Smooth muscle cell (in vitro differentiated cells): ENCODE measurements around the gene JAZF1. TPM values are rescaled to one million over a fixed set of nuclear protein-coding genes. Genes with fewer than 3 reads are reported as not detected.

Experiments
- DNase-seq: peaks from one replicate; lab custom pipeline; 2025; ENCODE audit not compliant: unreplicated experiment; lab: John Stamatoyannopoulos, UW
- H2AFZ ChIP-seq: fragments of 200-600 bp; sonication (generic); 2 replicates; pipeline ENCODE4 v1.6.0; 2016; ENCODE audit warnings: antibody characterized with exemption, low read depth, mild to moderate bottlenecking
- H3F3A ChIP-seq: fragments of 200-600 bp; sonication (generic); 2 replicates; pipeline ENCODE4 v1.6.0; 2017; ENCODE audit warnings: antibody characterized with exemption, low read depth
- H3K27ac ChIP-seq: fragments of 200-600 bp; sonication (generic); 2 replicates; pipeline ENCODE4 v1.5.1; 2016; ENCODE audit warnings: low read depth, mild to moderate bottlenecking
- H3K27me3 ChIP-seq: fragments of 200-600 bp; sonication (generic); 2 replicates; pipeline ENCODE4 v1.6.1; 2016; ENCODE audit warnings: low read depth, mild to moderate bottlenecking
- H3K36me3 ChIP-seq: fragments of 200-600 bp; sonication (generic); 2 replicates; pipeline ENCODE4 v1.5.1; 2016; ENCODE audit warnings: low read depth
- H3K4me1 ChIP-seq: fragments of 200-600 bp; sonication (generic); 2 replicates; pipeline ENCODE4 v1.5.1; 2016; ENCODE audit warnings: low read depth
- H3K4me2 ChIP-seq: fragments of 200-600 bp; sonication (generic); 2 replicates; pipeline ENCODE4 v1.6.0; 2016; ENCODE audit warnings: mild to moderate bottlenecking
- H3K4me3 ChIP-seq: fragments of 200-600 bp; sonication (generic); 2 replicates; pipeline ENCODE4 v1.5.1; 2016; ENCODE audit warnings: mild to moderate bottlenecking
- H3K79me2 ChIP-seq: fragments of 200-600 bp; sonication (generic); 2 replicates; pipeline ENCODE4 v1.6.0; 2016; ENCODE audit warnings: low read depth, mild to moderate bottlenecking
- H3K9ac ChIP-seq: fragments of 200-600 bp; sonication (generic); 2 replicates; pipeline ENCODE4 v1.6.0; 2016; ENCODE audit warnings: low read depth
- H3K9me3 ChIP-seq: fragments of 200-600 bp; sonication (generic); replicated peaks from 2 replicates; pipeline ENCODE4 v1.5.1; 2016; ENCODE audit warnings: low read depth
- H4K20me1 ChIP-seq: fragments of 200-600 bp; sonication (generic); 2 replicates; pipeline ENCODE4 v1.6.0; 2016; ENCODE audit warnings: low read depth
- CTCF ChIP-seq: fragments of 200-600 bp; sonication (generic); IDR thresholded peaks from 2 replicates; pipeline ENCODE4 v1.5.1; 2017; ENCODE audit warnings: borderline replicate concordance, mild to moderate bottlenecking, antibody characterized with exemption; ENCODE audit not compliant: insufficient read depth, poor library complexity, severe bottlenecking
- WGBS: methylation state at CpG from one replicate; pipeline ENCODE4 v1.1.7; 2016; ENCODE audit warnings: low lambda C conversion rate; 5-methylcytosine and 5-hydroxymethylcytosine counted together
- polyA plus RNA-seq: library from polyadenylated mRNA; unstranded; fragments of >200 nt; fragmentation: Nextera tagmentation; extraction: Ambion mirVana; gene quantifications from 2 replicates; pipeline ENCODE4 v1.2.1, GENCODE V29; 2016
- total RNA-seq: library from RNA; depleted of rRNA; stranded (reverse); fragments of >200 nt; gene quantifications from 2 replicates; pipeline ENCODE4 v1.2.3, GENCODE V29; 2014

The JAZF1 gene
- total and polyA plus RNA-seq, 2 experiments from 2014 or later = 17.4 to 18.0 TPM

GRCh38 chr7:27921081-27921836, 259.3 kb downstream of the JAZF1 start:
- H2AFZ ChIP-seq = no peak overlapping the region
- peaks cover 7% of the 10 kb centered on the region for H3F3A ChIP-seq
- H3K4me3 ChIP-seq = peak overlapping the region; percentile 26
- 49% methylated on average over 7 of the region's 7 CpGs for WGBS
- DNase-seq = no peak
- peaks cover 12% of the 10 kb centered on the region for H3K79me2 ChIP-seq
- H3K27ac ChIP-seq = peak overlapping the region; percentile 75
- peak overlapping the region; percentile 18 for H3K9ac ChIP-seq
- H4K20me1 ChIP-seq = no peaks in the 10 kb centered on the region
- no peaks in the 10 kb centered on the region for H3K9me3 ChIP-seq
- no peaks in the 10 kb centered on the region for H3K36me3 ChIP-seq
- H3K27me3 ChIP-seq = no peaks in the 10 kb centered on the region
- TF ChIP-seq CTCF = peak; percentile 64
- peak overlapping the region; percentile 67 for H3K4me2 ChIP-seq
- peaks cover 36% of the 10 kb centered on the region for H3K4me1 ChIP-seq

GRCh38 chr7:27920281-27920946, 260.2 kb downstream of the JAZF1 start:
- peak overlapping the region; percentile 67 for H3K4me2 ChIP-seq

GRCh38 chr7:27918503-27918902, 262.1 kb downstream of the JAZF1 start:
- H3K27me3 ChIP-seq = no peaks in the 10 kb centered on the region
- no peaks in the 10 kb centered on the region for H4K20me1 ChIP-seq
- H2AFZ ChIP-seq = no peak overlapping the region
- WGBS = 92% methylated on average over 1 of the region's 1 CpG
- no peak overlapping the region for H3K9ac ChIP-seq
- DNase-seq = no peak
- no peak for TF ChIP-seq CTCF
- peak overlapping the region; percentile 28 for H3K4me2 ChIP-seq
- peaks cover 7% of the 10 kb centered on the region for H3F3A ChIP-seq
- H3K9me3 ChIP-seq = no peaks in the 10 kb centered on the region
- peaks cover 12% of the 10 kb centered on the region for H3K79me2 ChIP-seq
- no peaks in the 10 kb centered on the region for H3K36me3 ChIP-seq
- H3K27ac ChIP-seq = no peak overlapping the region
- H3K4me3 ChIP-seq = no peak overlapping the region
- H3K4me1 ChIP-seq = peaks cover 34% of the 10 kb centered on the region

More at GRCh38 chr7:27920281-27920946, 260.2 kb downstream of the JAZF1 start:
- TF ChIP-seq CTCF = no peak
- peak overlapping the region; percentile 26 for H3K4me3 ChIP-seq
- H3K9me3 ChIP-seq = no peaks in the 10 kb centered on the region
- H3K79me2 ChIP-seq = peaks cover 12% of the 10 kb centered on the region
- 81% methylated on average over 8 of the region's 8 CpGs for WGBS
- DNase-seq = no peak
- peaks cover 7% of the 10 kb centered on the region for H3F3A ChIP-seq
- no peaks in the 10 kb centered on the region for H3K36me3 ChIP-seq
- no peak overlapping the region for H2AFZ ChIP-seq
- H3K9ac ChIP-seq = peak overlapping the region; percentile 18
- H4K20me1 ChIP-seq = no peaks in the 10 kb centered on the region
- H3K27me3 ChIP-seq = no peaks in the 10 kb centered on the region
- H3K27ac ChIP-seq = peak overlapping the region; percentile 75
- H3K4me1 ChIP-seq = peaks cover 36% of the 10 kb centered on the region
